Lower leg skin (tissue), 4 donors: ENCODE results near the gene KLHL21. TPM values are rescaled to one million over a fixed set of nuclear protein-coding genes. Genes with fewer than 3 reads are reported as not detected.
A peak's percentile ranks its signal among the peaks of the same experiment; 100 is the strongest.
"Not testable (repeated sequence)": the region's sequence is repeated elsewhere in the genome, so short reads cannot be mapped to it uniquely, and the experiment has no call there.

ENCODE experiments used
- DNase-seq, 2 donors: peaks; one replicate each; pipeline ENCODE4 v3.0.0-alpha.2; 2019; ENCODE audit warnings: low spot score in 2 of 2
- H3K4me3 ChIP-seq: fragments of 200-600 bp; sonication (generic); 2 replicates; pipeline ENCODE4 v1.5.1; 2017; ENCODE audit warnings: mild to moderate bottlenecking, low read depth; ENCODE audit not compliant: poor library complexity, severe bottlenecking
- POLR2A ChIP-seq, 2 donors: fragments of 450-650 bp; IDR thresholded peaks; one replicate each; pipeline ENCODE4 v1.6.1; 2016 to 2017; ENCODE audit warnings: antibody characterized with exemption in 2 of 2, mild to moderate bottlenecking in 1 of 2, moderate library complexity in 1 of 2
- WGBS, 2 donors: methylation state at CpG; one replicate each; pipeline ENCODE4 v1.1.5; 2018; 5-methylcytosine and 5-hydroxymethylcytosine counted together
- intact Hi-C: fragments of 100-400 bp; cut with DNase I; formaldehyde crosslinking; loops from one replicate; pipeline ENCODE4 v1.15.0; 2023; ENCODE audit warnings: low total_unique reads
- total RNA-seq, 4 donors: library from RNA; depleted of rRNA; stranded (reverse); fragments of >200 nt; gene quantifications; one replicate each; pipeline ENCODE4 v1.1.0, GENCODE V29; 2016
- TF ChIP-seq, protein P1 (sequence below), 3 donors: fragments of 450-650 bp; IDR thresholded peaks; one replicate each; pipeline ENCODE4 v1.5.1; 2016; ENCODE audit warnings: antibody characterized with exemption in 3 of 3, mild to moderate bottlenecking in 3 of 3, moderate library complexity in 2 of 3

Gene KLHL21
- total RNA-seq, 4 donors from 2014 or later: 89.6 to 147 (median 130) TPM

DNA sequence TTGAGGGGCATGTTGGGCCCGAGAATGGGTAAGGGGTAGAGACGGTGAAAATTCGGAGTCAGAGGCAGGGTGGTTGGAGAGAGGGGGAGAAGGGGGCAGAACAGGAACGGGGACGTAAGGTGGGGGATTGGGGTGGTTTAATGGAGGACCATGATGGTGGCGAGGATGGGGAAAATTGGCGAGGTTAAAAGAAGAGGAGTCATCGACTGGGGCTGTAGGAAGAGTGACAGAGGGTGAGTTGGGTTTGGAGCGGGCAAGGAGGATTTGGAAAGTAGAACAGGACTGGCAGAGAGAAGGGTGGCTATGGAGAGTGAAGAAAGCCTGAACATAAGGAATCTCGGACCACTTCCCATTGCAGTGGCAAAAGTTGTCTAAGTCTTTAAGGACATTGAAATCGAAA lies 33.6 kb downstream of the KLHL21 start:
- 88 to 91% methylated on average over 11 of the region's 11 CpGs for WGBS, 2 donors
- intact Hi-C loops: no loop called here
- TF ChIP-seq, protein P1, sequence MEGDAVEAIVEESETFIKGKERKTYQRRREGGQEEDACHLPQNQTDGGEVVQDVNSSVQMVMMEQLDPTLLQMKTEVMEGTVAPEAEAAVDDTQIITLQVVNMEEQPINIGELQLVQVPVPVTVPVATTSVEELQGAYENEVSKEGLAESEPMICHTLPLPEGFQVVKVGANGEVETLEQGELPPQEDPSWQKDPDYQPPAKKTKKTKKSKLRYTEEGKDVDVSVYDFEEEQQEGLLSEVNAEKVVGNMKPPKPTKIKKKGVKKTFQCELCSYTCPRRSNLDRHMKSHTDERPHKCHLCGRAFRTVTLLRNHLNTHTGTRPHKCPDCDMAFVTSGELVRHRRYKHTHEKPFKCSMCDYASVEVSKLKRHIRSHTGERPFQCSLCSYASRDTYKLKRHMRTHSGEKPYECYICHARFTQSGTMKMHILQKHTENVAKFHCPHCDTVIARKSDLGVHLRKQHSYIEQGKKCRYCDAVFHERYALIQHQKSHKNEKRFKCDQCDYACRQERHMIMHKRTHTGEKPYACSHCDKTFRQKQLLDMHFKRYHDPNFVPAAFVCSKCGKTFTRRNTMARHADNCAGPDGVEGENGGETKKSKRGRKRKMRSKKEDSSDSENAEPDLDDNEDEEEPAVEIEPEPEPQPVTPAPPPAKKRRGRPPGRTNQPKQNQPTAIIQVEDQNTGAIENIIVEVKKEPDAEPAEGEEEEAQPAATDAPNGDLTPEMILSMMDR (IDR thresholded peaks at IDR 0.05): no peak
- TF ChIP-seq POLR2A (IDR thresholded peaks at IDR 0.05): no peak
- no peak for DNase-seq
- no peak overlapping the region for H3K4me3 ChIP-seq

DNA sequence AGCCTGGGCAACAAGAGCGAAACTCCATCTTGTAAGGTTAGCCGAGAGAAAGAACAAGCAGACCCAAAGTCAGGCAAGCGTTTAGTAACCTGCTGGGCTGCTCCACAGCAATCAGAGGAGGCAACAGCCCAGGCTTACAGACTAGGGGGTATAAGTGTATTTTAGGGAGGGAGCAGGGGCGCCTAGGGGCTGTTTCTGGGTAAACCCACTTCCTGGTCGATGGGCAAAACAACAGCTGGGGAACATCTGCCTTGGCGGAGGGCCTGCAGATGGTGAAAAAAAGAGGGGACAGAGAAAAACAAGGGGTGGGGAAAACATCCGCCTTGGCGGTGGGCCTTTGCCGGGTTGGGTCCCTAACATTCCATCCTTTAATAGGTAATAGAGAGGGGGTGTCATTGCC lies 42.4 kb downstream of the KLHL21 start:
- WGBS, 2 donors: 64 to 65% methylated on average over 9 of the region's 9 CpGs
- TF ChIP-seq, protein P1 (IDR thresholded peaks at IDR 0.05): no peak
- TF ChIP-seq POLR2A (IDR thresholded peaks at IDR 0.05): no peak
- H3K4me3 ChIP-seq: no peak overlapping the region
- intact Hi-C loops: no loop called here
- DNase-seq: no peak

DNA sequence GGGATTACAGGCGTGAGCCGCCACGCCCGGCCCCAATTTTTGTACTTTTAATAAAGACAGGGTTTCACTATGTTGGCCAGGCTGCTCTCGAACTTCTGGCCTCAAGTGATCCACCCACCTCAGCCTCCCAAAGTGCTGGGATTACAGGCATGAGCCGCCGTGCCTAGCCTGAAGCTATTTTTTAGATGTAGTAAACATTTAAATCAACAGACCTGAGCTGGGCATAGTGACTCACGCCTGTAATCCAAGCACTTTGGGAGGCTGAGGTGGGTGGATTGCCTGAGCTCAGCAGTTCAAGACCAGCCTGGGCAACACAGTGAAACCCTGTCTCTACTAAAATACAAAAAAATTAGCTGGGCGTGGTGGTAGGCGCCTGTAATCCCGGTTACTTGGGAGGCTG lies 43.5 kb downstream of the KLHL21 start:
- intact Hi-C loops: not testable (repeated sequence)
- 79 to 81% methylated on average over 11 of the region's 11 CpGs for WGBS, 2 donors

DNA sequence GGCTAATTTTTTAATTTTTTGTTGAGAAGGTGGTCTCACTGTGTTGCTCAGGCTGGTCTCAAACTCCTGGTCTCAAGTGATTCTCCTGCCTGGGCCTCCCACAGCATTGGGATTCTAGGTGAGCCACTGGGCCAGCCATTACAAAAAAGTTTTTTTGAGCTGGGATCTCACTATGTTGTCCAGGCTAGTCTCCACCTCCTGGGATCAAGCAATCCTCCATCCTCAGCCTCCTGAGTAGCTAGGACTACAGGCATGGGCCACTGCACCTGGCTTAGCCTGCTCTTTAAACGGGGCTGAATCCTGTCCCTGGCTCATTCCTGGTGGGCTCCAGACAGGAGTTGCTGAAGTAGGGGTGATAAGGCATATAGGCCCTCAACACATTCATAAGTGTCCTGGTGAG lies 45.1 kb downstream of the KLHL21 start:
- H3K4me3 ChIP-seq: no peak overlapping the region
- WGBS, 2 donors: 82 to 100% methylated on average over 1 of the region's 1 CpG
- TF ChIP-seq, protein P1 (IDR thresholded peaks at IDR 0.05): no peak
- TF ChIP-seq POLR2A (IDR thresholded peaks at IDR 0.05): no peak
- intact Hi-C loops: no loop called here
- no peak for DNase-seq

More for the DNA sequence above, 43.5 kb downstream of the KLHL21 start:
- not testable (repeated sequence) for DNase-seq, H3K4me3 ChIP-seq

DNA sequence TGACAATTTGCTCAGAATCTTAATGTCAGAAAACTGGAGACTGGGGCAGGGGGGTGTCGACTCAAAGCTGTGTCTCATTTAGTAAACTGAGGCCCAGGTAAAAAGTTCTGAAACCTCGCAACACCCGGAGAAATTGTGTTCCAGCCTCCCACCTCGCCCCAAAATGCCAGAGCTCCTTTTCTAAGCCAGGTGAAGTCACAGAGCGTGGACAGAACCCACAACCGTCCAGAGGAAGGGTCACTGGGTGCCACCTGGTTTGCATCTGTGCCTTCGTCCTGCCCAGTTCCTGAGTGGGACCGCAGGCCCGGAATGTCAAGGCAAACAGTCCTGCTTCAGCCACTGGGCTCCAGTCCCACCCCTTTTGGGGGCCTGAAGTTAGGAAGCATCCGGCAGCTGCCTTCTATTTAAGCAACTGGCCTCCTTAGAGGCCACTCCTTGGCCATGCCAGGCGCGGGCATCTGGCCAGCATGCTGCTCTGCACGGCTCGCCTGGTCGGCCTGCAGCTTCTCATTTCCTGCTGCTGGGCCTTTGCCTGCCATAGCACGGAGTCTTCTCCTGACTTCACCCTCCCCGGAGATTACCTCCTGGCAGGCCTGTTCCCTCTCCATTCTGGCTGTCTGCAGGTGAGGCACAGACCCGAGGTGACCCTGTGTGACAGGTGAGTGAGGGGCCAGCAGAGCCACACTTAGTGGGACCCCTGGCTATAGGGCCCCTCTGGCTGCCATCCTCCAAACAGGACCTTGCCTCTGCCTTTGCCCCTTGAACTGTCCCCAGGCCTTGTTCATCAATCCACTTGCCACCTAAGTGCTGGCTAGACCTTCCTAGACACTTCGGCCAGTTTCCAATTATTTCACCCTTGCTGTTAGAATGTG lies 47.5 kb downstream of the KLHL21 start, which contains the start of gene TAS1R1:
TAS1R1 (plus strand) TSS at position 401 of the 872 bp plus-strand sequence; CDS start at position 468, 67 bp downstream.
- WGBS, 2 donors: 65 to 72% methylated on average over 13 to 19 of the region's 19 CpGs
- intact Hi-C loops: no loop called here

More for the DNA sequence above, 47.5 kb downstream of the KLHL21 start, which contains the start of gene TAS1R1:
- peak; percentile 18 to 85 for DNase-seq
- TF ChIP-seq, protein P1 (IDR thresholded peaks at IDR 0.05): no peak
- no peak for TF ChIP-seq POLR2A (IDR thresholded peaks at IDR 0.05)
- H3K4me3 ChIP-seq: peak within 1 kb of the TSS; percentile 89
